ENCODE measurements around the gene EBNA1BP2.
"Not testable (repeated sequence)": the region's sequence is repeated elsewhere in the genome, so short reads cannot be mapped to it uniquely, and the experiment has no call there.

Gene EBNA1BP2, protein sequence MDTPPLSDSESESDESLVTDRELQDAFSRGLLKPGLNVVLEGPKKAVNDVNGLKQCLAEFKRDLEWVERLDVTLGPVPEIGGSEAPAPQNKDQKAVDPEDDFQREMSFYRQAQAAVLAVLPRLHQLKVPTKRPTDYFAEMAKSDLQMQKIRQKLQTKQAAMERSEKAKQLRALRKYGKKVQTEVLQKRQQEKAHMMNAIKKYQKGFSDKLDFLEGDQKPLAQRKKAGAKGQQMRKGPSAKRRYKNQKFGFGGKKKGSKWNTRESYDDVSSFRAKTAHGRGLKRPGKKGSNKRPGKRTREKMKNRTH

DNA sequence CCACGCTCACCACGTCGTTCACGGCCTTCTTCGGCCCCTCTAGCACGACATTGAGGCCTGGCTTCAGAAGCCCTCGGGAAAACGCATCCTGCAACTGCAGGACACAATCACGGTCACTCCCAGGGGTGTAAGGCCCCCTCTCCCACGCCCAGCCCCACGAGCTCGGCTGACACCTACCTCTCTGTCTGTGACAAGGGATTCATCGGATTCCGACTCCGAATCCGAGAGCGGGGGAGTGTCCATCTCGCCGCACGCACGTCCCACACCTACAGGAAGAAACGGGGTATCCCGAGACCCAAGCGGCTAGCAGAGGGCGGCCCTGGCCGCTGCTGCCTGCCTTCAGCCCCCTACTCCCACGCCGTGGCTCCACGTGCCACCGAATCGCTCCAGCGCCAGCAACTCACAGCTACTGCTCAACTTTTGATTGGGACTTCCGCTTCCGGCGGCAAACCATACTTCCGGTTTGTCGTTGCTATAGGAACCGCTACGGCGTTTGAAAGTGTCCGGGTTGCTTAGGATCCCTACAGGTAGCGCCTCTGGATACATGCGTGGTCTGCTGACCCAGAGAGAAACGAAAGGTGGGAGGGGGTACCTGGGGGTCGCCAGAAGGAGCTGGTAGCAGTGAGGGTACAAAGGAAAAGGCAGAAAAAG, at the start of gene EBNA1BP2, which contains the start of gene CFAP57:
TSS of gene EBNA1BP2 (minus strand) at position 415 of the 651 bp plus-strand sequence. CDS start at position 243, 172 bp downstream.
TSS of gene CFAP57 (plus strand) at position 455 of the 651 bp plus-strand sequence. CDS start 424 bp downstream, outside the sequence.
- peak within 1 kb of the TSS; percentile 96 for H3K4me3 ChIP-seq (ENCODE audit: low read length)
- H3K9me3 ChIP-seq (ENCODE audit: insufficient read depth, low read depth, low read length): no peaks in the 10 kb centered on the region
- H3K4me1 ChIP-seq (ENCODE audit: insufficient read depth, low read length): peaks cover 4% of the 10 kb centered on the region
- H3K36me3 ChIP-seq (ENCODE audit: insufficient read depth, low read depth, low read length): peaks cover 36% of the 10 kb centered on the region
- H3K9ac ChIP-seq (ENCODE audit: low read depth, low read length): peak within 1 kb of the TSS; percentile 86
- no peak within 1 kb of the TSS for H3K27ac ChIP-seq (ENCODE audit: low read length)
- peaks cover 13% of the 10 kb centered on the region for H3K27me3 ChIP-seq (ENCODE audit: insufficient read depth, low read length)

DNA sequence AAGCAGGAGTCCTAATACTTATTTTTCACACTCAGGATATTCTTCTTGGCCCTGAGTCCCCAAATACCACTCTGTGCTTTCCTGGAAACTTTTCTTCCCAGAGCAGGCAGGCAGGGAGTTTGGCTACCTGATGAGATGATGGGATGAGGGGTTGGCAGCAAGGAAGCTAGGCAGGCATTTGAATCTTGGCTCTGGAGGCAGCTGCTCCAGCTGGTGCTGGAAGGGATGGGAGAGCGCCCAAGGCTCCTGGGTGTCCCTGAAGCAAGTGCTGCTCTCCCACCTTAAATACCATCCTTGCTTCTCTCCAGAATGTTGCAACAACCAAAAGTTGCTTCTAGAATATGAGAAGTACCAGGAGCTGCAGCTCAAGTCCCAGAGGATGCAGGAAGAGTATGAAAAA, 49.7 kb upstream of the EBNA1BP2 start:
- Histone ChIP-seq H3K27me3 (ENCODE audit: insufficient read depth, low read length) (no peaks in the 10 kb centered on the region), H3K36me3 (ENCODE audit: insufficient read depth, low read depth, low read length) (no peaks in the 10 kb centered on the region), H3K4me1 (ENCODE audit: insufficient read depth, low read length) (no peaks in the 10 kb centered on the region), H3K27ac (ENCODE audit: low read length) (no peak overlapping the region), H3K9ac (ENCODE audit: low read depth, low read length) (no peak overlapping the region), H3K9me3 (ENCODE audit: insufficient read depth, low read depth, low read length) (no peaks in the 10 kb centered on the region), H3K4me3 (ENCODE audit: low read length) (no peak overlapping the region)

DNA sequence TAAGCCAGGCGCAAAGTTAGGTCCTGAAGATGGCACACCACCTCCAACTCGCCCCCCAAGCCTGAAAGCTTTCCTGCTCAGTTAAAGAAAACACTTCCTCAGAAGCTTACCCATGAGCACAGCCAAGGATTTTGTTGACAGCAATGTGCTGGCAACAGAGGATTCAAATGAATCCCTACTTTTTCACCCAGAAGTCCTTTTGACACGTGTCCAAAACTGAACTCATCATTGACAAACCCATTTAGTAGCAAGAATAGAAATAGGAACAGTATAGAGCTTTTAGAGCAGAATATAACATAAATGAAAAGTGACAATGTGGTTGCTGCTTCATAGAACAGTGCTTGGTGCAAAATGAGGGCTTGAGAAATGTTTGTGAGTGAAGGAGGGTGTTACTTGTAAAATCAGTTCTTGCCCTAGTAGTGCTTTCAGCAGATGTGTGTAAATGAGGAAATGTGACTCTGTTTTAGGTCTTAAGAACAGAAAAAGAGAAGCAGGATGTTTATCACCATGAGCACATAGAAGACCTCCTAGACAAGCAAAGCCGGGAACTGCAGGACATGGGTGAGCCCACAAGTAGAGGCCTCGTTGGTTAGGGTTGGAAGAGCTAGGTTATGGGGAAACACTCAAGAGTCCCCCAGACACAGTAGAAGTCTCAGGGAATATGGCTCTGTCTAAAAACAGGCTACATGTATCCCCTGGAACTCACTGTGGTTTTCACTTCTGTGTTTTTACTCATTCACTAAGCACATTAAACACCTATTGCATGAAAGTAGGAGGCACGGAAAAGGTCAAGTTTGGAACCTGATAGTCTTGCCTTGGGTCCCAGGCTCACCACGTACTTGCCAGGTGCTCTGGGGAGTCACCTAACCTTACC, 49.1 kb upstream of the EBNA1BP2 start:
- Histone ChIP-seq H3K27me3 (ENCODE audit: insufficient read depth, low read length) (no peaks in the 10 kb centered on the region), H3K4me3 (ENCODE audit: low read length) (no peak overlapping the region), H3K9me3 (ENCODE audit: insufficient read depth, low read depth, low read length) (no peaks in the 10 kb centered on the region), H3K36me3 (ENCODE audit: insufficient read depth, low read depth, low read length) (no peaks in the 10 kb centered on the region), H3K4me1 (ENCODE audit: insufficient read depth, low read length) (no peaks in the 10 kb centered on the region), H3K27ac (ENCODE audit: low read length) (no peak overlapping the region), H3K9ac (ENCODE audit: low read depth, low read length) (no peak overlapping the region)

DNA sequence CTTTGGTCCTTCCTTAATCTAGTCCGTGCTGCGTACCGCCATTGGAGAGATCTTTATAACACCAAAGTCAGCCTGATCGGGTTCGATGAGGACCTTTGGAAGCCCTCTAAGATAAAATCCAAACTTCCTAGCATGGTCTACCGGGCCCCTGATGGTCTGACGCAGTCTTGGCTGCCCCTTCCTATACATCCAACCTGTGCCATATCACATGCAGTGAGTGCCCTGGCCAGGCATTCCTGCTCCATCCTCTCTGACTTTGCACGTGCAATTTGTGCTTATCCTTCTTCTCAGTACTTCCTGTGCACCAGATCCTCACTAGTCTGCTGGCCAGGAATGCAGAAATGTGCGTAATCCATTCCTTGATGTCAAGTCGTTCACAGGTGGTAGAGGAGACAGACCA, 45.7 kb upstream of the EBNA1BP2 start:
- Histone ChIP-seq H3K27ac (ENCODE audit: low read length) (no peak overlapping the region), H3K4me3 (ENCODE audit: low read length) (no peak overlapping the region), H3K4me1 (ENCODE audit: insufficient read depth, low read length) (no peaks in the 10 kb centered on the region), H3K27me3 (ENCODE audit: insufficient read depth, low read length) (no peaks in the 10 kb centered on the region), H3K36me3 (ENCODE audit: insufficient read depth, low read depth, low read length) (no peaks in the 10 kb centered on the region), H3K9me3 (ENCODE audit: insufficient read depth, low read depth, low read length) (no peaks in the 10 kb centered on the region), H3K9ac (ENCODE audit: low read depth, low read length) (no peak overlapping the region)

DNA sequence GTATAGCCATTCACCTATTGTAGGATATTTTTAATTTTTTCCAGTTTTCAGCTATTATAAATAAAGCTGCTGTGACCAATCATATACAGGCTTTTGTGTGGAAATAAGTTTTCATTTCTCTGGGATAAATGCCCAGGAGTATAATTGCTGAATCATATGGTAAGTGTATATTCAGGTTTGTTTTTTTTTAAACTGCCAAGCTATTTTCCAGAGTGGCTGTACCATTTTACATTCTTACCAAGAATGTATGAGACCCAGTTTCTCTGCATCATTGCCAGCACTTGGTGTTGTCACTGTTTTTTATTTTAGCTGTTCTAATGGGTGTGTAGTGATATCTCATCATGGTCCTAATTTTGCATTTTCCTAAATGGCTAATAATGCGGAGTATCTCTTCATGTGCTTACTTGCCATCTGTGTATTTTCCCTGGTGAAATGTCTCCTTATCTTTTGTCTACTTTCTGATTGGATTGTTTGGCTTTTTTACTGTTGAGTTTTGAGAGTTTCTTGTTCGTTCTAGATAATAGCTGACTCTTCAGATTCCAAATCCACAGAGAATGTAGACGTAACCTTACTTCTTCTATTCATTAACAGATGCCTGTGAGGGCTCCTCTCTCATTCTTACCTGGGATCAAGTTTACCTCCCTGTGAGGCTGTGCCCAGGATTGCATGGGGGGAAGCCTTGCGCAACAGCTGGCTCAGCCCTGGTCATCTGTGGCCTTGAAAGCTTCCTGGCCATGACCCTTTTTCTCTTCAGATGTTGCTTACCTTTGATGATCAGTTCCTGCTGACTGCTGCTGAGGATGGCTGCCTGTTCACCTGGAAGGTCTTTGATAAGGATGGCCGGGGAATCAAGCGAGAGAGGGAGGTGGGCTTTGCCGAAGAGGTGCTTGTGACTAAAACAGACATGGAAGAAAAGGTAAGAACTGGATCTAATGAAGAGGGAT, 42.7 kb upstream of the EBNA1BP2 start:
- H3K27me3 ChIP-seq (ENCODE audit: insufficient read depth, low read length): no peaks in the 10 kb centered on the region
- H3K9me3 ChIP-seq (ENCODE audit: insufficient read depth, low read depth, low read length): no peaks in the 10 kb centered on the region
- no peaks in the 10 kb centered on the region for H3K36me3 ChIP-seq (ENCODE audit: insufficient read depth, low read depth, low read length)
- H3K4me1 ChIP-seq (ENCODE audit: insufficient read depth, low read length): no peaks in the 10 kb centered on the region
- H3K9ac ChIP-seq (ENCODE audit: low read depth, low read length): no peak overlapping the region
- no peak overlapping the region for H3K27ac ChIP-seq (ENCODE audit: low read length)
- H3K4me3 ChIP-seq (ENCODE audit: low read length): no peak overlapping the region

DNA sequence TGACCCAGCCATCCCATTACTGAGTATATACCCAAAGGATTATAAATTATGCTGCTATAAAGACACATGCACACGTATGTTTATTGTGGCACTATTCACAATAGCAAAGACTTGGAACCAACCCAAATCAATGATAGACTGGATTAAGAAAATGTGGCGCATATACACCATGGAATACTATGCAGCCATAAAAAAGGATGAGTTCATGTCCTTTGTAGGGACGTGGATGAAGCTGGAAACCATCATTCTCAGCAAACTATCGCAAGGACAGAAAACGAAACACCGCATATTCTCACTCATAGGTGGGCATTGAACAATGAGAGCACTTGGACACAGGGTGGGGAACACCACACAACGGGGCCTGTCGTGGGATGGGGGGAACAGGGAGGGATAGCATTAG, 36.2 kb upstream of the EBNA1BP2 start:
- not testable (repeated sequence) for H3K27ac ChIP-seq (ENCODE audit: low read length); H3K9me3 ChIP-seq (ENCODE audit: insufficient read depth, low read depth, low read length); H3K27me3 ChIP-seq (ENCODE audit: insufficient read depth, low read length); H3K36me3 ChIP-seq (ENCODE audit: insufficient read depth, low read depth, low read length); H3K9ac ChIP-seq (ENCODE audit: low read depth, low read length); H3K4me3 ChIP-seq (ENCODE audit: low read length)
- H3K4me1 ChIP-seq (ENCODE audit: insufficient read depth, low read length): peaks cover 14% of the 10 kb centered on the region

DNA sequence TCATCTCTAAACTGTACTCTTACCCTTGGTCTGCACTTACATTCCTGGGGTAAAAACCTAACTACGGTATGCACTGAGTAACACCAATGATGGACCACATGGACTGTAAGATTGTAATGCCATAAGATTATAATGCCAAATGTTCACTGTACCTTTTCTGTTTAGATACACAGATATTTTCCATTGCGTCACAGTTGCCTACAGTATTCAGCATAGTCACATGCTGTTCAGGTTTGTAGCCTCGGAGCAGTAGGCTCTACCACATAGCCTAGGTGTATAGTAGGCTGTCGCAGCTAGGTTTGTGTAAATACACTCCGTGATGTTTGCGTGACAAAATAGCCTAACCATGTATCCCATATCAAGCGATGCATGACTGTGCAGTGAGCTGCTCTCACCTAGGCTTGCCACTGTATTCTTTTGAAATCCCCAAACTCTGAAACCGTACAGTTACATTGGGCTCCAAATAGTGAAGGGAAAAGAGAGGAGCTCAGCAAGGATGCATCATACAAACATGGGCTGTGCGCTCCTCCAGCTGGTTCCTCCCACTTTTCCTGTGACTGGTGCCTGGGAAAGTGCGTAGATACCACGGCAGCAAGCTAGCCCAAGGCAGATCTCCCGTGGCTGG, 35.3 kb upstream of the EBNA1BP2 start:
- Histone ChIP-seq H3K27me3 (ENCODE audit: insufficient read depth, low read length) (no peaks in the 10 kb centered on the region), H3K36me3 (ENCODE audit: insufficient read depth, low read depth, low read length) (no peaks in the 10 kb centered on the region), H3K27ac (ENCODE audit: low read length) (no peak overlapping the region), H3K9me3 (ENCODE audit: insufficient read depth, low read depth, low read length) (no peaks in the 10 kb centered on the region), H3K9ac (ENCODE audit: low read depth, low read length) (peak overlapping the region; percentile 36; the same call in 1 of the 2 replicates), H3K4me3 (ENCODE audit: low read length) (peak overlapping the region; percentile 12; the same call in 1 of the 2 replicates), H3K4me1 (ENCODE audit: insufficient read depth, low read length) (peaks cover 14% of the 10 kb centered on the region)

DNA sequence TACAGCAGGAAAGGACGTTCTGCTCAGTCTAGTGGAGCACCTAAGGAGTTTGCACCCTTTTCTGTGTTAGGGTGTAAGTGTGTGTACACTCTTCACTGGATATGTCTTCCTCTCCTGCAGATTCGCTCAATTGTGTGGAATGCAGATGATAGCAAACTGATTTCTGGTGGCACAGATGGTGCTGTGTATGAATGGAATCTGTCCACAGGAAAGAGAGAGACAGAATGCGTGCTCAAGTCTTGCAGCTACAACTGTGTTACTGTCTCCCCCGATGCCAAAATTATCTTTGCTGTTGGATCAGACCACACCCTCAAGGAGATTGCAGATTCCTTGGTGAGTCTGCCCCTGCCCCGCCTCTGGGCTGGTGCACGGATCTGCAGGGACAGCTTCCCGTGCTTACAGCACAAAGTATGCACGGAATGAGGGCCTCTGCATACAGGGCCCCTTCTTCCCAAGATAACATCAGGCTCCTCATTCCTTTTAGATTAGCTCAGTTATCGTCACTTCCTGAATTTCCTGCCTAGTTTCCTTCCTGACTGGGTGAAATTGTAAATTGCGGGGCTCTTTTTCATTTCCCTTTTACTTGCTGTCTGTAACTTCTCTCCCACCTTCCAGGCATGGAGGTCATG, 34.6 kb upstream of the EBNA1BP2 start:
- no peak overlapping the region for H3K27ac ChIP-seq (ENCODE audit: low read length)
- no peaks in the 10 kb centered on the region for H3K36me3 ChIP-seq (ENCODE audit: insufficient read depth, low read depth, low read length)
- peak overlapping the region; percentile 18; the same call in 1 of the 2 replicates for H3K4me3 ChIP-seq (ENCODE audit: low read length)
- no peaks in the 10 kb centered on the region for H3K9me3 ChIP-seq (ENCODE audit: insufficient read depth, low read depth, low read length)
- no peaks in the 10 kb centered on the region for H3K27me3 ChIP-seq (ENCODE audit: insufficient read depth, low read length)
- H3K9ac ChIP-seq (ENCODE audit: low read depth, low read length): peak overlapping the region; percentile 36; the same call in 1 of the 2 replicates
- H3K4me1 ChIP-seq (ENCODE audit: insufficient read depth, low read length): peaks cover 14% of the 10 kb centered on the region

DNA sequence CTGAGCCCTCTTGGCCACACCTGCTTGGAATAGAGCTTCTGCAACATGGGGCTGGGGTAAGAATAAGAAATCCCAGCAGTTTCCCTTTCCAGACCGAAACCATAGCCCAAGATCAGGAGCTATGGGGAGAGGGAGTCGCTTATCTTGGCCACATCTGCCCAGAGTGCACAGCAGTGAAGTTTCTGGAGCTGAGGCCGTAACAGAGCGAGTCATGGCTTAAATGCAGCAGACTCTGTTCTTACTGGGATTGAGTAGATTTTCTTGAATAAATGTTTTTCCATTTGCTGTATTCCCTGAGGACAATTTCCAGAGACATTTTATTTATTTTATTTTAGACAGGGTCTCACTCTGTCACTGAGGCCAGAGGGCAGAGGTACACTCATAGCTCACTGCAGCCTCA, 33.6 kb upstream of the EBNA1BP2 start:
- Histone ChIP-seq H3K9ac (ENCODE audit: low read depth, low read length) (no peak overlapping the region), H3K9me3 (ENCODE audit: insufficient read depth, low read depth, low read length) (no peaks in the 10 kb centered on the region), H3K4me3 (ENCODE audit: low read length) (no peak overlapping the region), H3K27ac (ENCODE audit: low read length) (no peak overlapping the region), H3K27me3 (ENCODE audit: insufficient read depth, low read length) (no peaks in the 10 kb centered on the region), H3K4me1 (ENCODE audit: insufficient read depth, low read length) (peaks cover 14% of the 10 kb centered on the region), H3K36me3 (ENCODE audit: insufficient read depth, low read depth, low read length) (no peaks in the 10 kb centered on the region)

DNA sequence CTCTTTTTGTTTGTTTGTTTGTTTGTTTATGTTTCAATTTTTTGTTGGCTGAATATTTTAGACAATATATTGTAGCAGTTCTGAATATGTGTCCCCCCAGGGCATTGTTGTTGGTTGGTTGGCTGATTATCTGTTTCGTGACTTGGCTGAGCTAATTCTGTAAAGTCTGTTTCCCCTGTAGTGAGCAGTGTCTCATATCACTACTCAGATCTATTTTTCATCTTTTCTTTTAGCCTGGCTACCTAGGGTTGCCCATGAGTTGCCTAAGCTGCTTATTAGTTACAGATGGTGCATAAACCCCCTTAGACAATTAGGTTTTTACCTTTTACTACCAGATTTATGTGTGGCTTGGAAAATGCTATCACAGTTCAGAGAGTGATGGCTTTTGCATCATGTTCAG, 32.3 kb upstream of the EBNA1BP2 start:
- Histone ChIP-seq H3K27ac (ENCODE audit: low read length) (no peak overlapping the region), H3K36me3 (ENCODE audit: insufficient read depth, low read depth, low read length) (no peaks in the 10 kb centered on the region), H3K9me3 (ENCODE audit: insufficient read depth, low read depth, low read length) (no peaks in the 10 kb centered on the region), H3K9ac (ENCODE audit: low read depth, low read length) (no peak overlapping the region), H3K4me1 (ENCODE audit: insufficient read depth, low read length) (peaks cover 14% of the 10 kb centered on the region), H3K4me3 (ENCODE audit: low read length) (no peak overlapping the region), H3K27me3 (ENCODE audit: insufficient read depth, low read length) (no peaks in the 10 kb centered on the region)
